HL-60 (cell line): ENCODE results near the gene CRLF2.

ENCODE experiments used
- GABPA ChIP-seq: IDR thresholded peaks from 2 replicates; pipeline ENCODE4 v1.6.1; 2012; ENCODE audit warnings: low read depth
- TF ChIP-seq, protein P1 (sequence below): IDR thresholded peaks from 2 replicates; pipeline ENCODE4 v1.6.1; 2012; ENCODE audit warnings: low read depth; ENCODE audit not compliant: insufficient replicate concordance
- TF ChIP-seq, protein P2 (sequence below): IDR thresholded peaks from one replicate; pipeline ENCODE4 v1.5.1; 2011; ENCODE audit warnings: low read length, control low read depth, inconsistent platforms; ENCODE audit not compliant: insufficient read depth

DNA sequence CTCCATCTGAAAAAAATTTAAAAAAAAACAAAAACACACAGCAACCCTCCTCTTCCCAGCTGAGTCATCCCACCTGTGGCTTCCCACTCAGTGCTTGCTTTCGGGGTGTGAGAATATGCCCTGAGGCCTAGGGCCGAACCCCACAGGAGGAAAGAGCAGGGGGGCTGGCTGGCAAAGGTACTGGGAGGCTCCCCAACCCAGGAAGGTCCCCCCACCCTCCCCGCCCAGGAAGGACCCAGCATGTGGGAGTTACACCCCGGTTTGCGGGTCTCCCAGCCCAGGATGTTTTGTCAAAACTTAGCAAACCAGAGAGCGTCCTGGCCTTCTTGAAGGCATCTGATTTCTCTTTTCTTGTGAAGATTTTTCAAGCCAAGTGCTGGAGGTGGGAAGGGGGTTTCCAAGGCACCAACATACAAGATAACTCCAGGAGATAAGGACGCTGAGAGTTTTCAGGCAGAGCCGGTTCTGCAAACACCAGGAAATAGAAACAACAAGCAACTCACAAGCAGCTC is 30.5 kb upstream of the CRLF2 start:
- TF ChIP-seq, protein P1, sequence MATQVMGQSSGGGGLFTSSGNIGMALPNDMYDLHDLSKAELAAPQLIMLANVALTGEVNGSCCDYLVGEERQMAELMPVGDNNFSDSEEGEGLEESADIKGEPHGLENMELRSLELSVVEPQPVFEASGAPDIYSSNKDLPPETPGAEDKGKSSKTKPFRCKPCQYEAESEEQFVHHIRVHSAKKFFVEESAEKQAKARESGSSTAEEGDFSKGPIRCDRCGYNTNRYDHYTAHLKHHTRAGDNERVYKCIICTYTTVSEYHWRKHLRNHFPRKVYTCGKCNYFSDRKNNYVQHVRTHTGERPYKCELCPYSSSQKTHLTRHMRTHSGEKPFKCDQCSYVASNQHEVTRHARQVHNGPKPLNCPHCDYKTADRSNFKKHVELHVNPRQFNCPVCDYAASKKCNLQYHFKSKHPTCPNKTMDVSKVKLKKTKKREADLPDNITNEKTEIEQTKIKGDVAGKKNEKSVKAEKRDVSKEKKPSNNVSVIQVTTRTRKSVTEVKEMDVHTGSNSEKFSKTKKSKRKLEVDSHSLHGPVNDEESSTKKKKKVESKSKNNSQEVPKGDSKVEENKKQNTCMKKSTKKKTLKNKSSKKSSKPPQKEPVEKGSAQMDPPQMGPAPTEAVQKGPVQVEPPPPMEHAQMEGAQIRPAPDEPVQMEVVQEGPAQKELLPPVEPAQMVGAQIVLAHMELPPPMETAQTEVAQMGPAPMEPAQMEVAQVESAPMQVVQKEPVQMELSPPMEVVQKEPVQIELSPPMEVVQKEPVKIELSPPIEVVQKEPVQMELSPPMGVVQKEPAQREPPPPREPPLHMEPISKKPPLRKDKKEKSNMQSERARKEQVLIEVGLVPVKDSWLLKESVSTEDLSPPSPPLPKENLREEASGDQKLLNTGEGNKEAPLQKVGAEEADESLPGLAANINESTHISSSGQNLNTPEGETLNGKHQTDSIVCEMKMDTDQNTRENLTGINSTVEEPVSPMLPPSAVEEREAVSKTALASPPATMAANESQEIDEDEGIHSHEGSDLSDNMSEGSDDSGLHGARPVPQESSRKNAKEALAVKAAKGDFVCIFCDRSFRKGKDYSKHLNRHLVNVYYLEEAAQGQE: no peak
- TF ChIP-seq GABPA: no peak
- TF ChIP-seq, protein P2, sequence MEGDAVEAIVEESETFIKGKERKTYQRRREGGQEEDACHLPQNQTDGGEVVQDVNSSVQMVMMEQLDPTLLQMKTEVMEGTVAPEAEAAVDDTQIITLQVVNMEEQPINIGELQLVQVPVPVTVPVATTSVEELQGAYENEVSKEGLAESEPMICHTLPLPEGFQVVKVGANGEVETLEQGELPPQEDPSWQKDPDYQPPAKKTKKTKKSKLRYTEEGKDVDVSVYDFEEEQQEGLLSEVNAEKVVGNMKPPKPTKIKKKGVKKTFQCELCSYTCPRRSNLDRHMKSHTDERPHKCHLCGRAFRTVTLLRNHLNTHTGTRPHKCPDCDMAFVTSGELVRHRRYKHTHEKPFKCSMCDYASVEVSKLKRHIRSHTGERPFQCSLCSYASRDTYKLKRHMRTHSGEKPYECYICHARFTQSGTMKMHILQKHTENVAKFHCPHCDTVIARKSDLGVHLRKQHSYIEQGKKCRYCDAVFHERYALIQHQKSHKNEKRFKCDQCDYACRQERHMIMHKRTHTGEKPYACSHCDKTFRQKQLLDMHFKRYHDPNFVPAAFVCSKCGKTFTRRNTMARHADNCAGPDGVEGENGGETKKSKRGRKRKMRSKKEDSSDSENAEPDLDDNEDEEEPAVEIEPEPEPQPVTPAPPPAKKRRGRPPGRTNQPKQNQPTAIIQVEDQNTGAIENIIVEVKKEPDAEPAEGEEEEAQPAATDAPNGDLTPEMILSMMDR: no peak
